HG02763 (cell line): ENCODE data around the gene ABCA12.

Experiments
- ATAC-seq: cut with Tn5 transposase; IDR thresholded peaks from one replicate; pipeline ENCODE4 v1.9.1; 2021; ENCODE audit warnings: mild to moderate bottlenecking, moderate library complexity; ENCODE audit not compliant: unreplicated experiment

ABCA12 gene

DNA sequence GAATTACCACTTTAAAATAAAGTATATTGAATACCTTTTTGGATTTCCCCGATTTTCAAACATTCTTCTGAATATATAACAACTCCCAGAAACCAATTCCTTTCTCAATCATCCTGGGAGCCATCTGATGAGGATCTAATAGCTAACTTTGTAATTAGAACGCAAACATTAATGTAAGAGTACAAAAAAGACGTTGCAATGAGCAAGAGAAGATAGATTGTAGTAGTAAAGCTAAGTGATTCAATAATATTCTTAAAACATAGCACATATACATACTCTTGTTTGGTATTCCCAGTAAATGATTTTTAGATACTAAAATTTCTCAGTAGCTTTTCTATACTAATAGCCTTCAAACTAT lies 1.1 kb downstream of the ABCA12 start:
- no peak for ATAC-seq

DNA sequence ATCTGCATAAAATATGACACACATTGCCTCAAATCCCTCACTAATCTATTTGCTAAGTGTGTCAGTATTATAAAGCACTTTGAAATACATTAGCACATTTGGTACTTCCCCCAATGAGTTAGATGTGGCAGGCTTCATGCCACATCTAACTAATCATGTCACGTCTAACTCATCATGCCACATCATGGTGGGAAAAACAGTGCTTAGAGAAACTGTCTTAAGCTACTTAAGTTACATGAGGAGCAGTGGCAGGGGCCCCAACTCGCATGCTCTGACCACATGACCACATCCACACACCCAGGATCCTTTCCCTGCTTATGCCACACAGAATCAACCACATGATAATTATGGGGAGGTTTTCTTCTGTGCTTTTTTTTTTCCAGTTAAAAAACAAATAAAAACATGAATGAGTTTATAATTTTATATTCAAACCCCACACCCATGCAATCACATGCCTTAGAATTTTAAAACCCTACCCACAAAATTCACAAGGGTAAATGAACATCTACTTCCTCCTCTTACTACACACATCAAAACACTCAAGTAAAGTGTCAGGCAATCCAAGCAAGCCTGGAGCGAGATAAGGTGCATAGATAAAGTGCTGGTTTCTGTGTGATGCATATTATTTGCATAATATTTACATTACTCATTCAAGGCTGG lies 1.6 kb downstream of the ABCA12 start:
- ATAC-seq, result peak; percentile 51

DNA sequence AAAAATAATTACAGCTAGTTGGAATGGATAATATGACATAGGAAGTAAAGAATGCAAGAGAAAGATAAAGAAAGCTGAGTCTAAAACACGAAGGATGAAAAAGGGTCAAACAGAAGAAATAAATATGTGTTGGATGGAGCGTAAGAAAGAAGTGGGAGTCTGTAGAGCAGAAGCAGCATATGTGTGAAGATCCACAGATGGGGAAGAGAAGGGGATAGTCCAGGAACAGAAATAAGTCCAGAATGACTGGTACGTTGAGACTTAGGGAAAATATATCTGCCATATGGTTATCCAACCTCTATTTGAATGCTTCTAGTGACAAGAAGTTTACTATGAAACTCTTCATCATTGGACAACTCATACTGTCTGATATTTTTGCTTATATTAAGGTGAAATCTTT lies 18.0 kb downstream of the ABCA12 start:
- no peak for ATAC-seq

DNA sequence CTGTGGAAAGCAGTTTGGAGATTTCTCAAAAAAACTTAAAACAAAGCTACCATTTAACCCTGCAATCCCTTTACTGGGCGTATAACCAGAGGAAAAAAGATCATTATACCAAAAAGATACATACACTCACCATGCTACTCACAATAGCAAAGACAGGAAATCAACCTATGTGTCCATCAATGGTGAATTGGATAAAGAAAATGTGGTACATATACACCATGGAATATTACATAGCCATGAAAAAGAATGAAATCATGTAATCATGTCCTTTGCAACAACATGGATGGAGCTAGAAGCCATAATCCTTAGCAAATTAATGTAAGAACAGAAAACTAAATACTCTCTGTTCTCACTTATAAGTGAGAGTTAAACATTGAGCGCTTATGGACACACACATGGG lies 18.6 kb downstream of the ABCA12 start:
- no peak for ATAC-seq

DNA sequence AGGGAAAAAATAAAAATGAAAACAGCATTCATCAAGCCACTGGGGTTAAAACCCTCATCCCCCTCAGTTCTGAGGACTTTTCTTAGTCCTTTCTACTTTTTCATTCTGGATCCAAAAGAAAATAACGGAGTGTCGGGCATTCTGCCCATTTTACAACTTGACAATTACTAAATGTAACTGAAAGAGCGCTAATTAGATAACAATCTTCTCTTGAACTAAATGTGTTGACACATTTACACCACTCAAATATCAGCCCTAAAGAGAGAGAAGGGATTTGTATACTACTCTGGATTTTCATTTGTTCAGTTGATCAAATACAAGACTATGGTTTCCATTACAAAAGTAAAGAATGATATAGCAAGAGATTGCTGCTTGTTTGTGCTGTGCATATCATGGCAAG lies 27.5 kb downstream of the ABCA12 start:
- ATAC-seq, result no peak

DNA sequence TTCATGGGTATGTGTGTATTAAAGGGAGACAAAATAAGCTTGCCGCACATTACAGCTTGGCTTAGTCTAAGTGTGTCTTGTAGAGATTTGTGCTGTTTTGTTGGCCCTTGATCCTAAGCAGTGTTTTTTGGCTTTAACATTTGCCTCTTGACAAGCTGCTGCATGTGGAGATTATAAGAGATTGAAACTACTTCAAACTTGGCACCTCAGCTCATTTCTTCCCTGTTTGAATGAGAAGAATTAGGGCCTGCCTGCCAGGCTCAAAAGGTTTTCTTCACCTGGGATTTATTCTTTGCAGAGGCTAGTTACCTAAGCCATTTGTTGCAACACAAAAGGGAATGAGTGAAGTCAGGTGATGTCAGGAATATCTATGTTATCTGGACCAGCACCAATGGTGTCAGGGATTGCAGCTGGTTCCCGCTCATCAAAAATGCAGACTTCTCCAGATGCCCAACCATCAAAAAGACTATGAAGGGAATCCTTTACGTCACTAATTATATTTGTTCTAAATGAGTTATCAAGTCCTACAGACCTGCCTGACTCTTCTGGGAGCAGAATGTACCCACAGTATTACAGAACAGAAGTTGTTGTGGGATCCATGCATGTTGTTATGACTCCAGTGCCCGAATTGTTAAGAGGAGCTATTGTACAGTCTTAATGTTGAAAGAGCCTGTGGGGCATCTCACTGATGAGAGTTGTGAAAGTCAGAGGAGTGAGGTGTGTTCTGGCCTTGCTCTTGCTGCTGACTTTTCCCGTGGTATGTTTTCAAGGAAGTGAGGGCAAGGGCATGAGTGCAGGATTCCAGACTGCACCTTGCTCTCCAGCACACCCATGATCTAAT lies 31.0 kb downstream of the ABCA12 start:
- ATAC-seq, result no peak

DNA sequence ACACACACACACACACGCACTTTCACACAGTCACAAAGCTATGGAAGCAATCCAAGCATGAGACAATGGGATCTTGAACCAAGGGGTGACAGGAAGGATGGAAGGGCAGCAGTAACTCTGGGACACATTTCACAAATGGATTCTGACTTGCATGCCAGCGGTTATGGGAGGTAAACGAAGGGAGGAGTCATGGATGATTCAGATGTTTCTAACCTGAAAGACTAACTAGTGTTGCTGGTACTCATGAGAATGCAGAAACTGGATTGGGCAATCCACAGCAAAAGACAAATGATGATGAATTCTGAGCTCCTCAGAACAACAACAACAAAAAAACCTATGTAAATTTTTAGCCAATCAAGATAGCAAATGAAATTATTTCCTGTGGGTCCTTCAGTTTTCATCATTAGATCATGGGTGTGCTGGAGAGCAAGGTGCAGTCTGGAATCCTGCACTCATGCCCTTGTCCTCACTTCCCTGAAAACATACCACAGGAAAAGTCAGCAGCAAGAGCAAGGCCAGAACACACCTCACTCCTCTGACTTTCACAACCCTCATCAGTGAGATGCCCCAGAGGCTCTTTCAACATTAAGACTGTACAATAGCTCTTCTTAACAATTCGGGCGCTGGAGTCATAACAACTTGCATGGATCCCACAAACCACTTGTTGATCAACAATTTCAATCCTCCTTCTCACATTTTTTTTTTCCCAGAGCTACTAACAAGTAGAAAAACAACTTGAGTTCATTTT lies 32.6 kb downstream of the ABCA12 start:
- ATAC-seq, result no peak

DNA sequence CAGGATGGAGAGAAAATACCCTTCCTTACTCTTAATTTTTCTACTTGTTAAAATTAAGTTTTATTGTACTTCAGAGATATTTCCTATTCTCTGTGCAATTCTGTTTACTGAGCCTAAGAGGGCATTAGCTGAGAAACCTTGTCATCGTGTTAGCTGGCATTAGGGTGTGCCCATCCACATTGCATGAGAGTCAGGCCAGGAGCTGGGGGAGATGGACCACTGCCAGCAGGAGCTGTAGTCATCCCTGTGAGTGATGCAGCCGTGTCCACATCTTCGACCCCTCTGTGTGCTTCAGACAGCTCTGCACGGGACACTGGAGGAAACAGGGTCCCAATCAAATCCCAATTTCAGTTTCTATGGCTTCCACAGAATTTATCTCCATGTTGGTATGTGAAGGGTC lies 34.2 kb downstream of the ABCA12 start:
- ATAC-seq, result no peak

DNA sequence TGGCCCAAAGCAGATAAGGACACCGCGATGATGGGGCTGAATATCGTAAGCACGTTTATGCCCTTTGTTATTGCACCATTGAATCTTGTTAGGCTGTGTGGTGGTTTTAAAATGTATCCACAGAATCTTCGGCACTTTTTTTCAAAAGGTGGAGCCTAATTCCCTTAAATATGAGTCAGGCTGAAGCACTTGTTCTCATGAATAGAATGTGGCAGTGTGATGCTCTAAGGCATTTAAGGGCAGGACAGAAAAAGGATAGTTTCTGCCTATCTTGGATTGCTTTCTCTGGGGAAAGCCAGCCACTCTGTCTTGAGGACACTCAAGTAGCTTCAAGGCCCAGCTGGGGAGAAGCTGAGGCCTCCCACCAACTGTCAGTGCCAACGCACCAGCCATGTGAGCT lies 39.6 kb downstream of the ABCA12 start:
- ATAC-seq, result no peak

DNA sequence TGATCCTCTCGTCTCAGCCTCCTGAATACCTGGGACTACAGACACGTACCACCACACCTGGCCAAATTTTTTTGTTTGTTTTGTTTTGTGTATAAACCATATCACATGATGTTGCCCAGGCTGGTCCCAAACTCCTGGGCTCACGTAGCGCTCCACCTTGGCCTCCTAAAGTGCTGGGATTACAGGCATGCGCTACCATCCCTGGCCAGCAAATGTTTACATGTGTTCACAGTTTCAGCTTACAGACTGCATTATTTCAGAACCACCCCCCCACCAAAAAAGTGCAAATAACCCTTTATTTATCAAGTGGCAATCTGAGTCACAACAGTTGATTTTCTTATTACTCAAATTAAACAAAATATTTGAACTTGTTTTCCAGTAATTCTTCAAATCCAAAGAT lies 54.3 kb downstream of the ABCA12 start:
- ATAC-seq, result no peak

DNA sequence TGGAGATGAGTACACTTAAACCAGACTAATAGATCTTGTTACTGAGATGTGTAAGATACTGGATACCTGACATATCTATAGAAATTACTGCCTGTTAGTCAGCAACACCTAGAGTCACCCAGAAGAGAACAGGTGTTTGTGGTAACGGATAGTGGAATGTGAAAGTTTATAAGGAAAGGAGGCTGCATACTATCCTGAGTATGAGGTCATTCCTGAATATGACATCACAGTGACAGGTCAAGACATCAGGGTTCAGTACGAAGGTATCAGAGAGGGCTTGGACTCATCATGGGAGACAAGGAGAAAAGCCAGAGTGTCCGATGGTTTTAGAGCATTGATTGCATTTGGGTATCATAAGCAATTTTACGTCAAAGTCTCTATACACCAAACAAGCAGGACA lies 55.3 kb downstream of the ABCA12 start:
- no peak for ATAC-seq

DNA sequence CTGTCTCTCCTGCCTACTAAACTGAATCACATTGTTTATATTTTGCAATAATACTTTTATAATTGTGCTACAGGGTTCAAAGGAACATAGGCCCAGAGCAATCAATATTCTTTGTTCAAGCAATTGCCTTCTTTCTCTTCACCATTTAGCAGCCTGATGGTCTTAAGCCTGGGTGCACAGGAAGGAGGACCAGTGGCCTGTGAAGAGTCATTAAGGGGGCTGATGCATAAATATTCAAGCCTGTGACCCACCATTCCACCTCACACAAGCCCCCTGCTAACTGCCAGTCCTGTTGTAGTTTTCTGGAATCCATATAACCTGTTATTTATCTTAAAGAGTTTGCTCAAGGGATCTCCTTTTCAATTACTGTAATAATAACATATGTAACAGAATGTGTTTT lies 56.0 kb downstream of the ABCA12 start:
- ATAC-seq, result no peak

DNA sequence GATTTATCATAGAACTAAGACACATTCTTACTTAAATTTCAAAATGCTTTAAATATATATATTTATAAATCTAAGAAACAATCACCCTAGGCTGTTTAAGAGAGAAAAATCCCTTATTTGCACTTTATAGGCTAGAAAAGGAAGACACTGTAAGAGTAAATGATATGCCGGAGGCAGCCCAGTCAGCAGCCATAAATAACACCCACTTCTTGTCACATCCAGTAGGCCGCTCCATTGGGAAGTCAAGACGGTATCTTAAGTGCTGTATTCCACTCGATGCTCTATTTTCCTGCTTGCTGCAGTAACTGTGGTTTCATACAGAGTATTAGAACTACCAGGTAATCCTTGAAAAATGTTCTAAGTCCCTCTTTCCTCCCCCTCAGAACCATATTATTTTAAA lies 57.9 kb downstream of the ABCA12 start:
- ATAC-seq, result no peak

DNA sequence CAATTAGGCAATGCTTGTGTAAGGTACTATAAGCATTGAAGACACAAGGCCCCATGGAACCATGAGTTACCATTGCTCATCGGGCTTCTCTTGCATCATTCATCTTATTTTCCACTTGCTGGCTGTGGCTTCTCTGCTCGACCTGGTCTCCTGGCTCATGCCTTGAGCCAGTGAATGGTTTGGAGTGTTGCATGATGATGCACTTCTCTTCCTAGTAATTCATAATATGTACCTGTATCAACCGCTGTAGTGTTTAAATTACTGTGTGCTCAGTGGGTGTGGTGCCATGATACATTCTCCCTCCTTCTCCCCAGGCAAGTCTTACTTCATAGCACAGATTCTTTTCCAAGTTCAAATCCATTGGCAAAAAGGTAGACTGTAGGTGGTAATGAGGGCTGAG lies 66.8 kb downstream of the ABCA12 start:
- no peak for ATAC-seq

DNA sequence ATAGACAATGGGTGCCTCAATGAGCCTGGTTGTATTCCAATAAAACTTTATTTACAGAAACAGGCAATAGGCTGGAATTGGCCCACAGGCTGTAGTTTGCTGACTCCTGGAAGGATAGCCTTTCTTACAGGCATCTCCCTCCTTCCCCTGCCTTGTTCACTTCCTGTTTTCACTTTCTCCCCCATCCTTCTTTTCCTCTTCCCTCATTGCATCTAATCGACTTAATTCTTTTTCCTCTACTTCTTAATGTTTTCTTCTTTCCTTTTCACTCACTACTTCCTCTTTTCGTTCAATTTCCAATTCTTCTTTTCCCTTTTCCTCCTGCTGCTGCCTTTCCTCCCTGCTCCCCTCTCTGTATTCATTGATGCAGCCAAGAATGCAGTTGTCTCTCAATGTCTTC lies 70.0 kb downstream of the ABCA12 start:
- no peak for ATAC-seq

DNA sequence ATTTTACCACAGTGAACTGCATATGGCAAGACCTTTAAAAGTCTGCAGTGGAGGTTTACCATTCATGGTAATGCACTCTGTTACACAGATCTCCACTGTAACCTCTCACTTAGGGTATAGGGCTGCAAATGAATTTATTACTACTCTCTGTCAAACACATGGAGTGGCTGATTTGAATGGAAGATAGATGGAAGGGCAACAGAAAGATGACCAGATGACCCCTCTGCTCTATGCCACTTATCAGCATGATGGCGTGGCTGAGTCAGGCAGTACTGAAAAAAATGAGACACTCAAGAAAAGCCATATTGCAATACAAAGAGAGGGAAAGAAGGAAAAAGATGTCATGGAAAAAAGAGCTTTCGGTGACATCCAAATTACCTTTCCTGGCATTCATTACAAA lies 72.3 kb downstream of the ABCA12 start:
- no peak for ATAC-seq

DNA sequence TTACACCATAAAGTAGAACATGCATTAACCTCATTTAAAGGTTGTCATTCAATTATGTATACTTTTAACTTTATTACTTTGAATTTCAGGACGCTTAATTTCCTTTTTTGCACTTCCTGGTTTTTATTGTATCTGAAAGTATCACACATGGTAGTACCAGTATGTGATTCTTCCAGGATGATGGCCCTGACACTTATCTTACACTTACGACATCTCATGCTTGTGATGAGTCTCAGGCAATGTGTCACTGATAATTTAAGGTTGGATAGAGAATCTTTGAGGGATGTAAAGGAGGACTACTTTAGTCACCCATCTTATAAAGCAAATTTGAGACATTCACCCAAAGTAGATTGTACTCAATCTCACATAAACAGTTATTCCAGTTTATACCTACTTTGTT lies 74.9 kb downstream of the ABCA12 start:
- ATAC-seq, result no peak

DNA sequence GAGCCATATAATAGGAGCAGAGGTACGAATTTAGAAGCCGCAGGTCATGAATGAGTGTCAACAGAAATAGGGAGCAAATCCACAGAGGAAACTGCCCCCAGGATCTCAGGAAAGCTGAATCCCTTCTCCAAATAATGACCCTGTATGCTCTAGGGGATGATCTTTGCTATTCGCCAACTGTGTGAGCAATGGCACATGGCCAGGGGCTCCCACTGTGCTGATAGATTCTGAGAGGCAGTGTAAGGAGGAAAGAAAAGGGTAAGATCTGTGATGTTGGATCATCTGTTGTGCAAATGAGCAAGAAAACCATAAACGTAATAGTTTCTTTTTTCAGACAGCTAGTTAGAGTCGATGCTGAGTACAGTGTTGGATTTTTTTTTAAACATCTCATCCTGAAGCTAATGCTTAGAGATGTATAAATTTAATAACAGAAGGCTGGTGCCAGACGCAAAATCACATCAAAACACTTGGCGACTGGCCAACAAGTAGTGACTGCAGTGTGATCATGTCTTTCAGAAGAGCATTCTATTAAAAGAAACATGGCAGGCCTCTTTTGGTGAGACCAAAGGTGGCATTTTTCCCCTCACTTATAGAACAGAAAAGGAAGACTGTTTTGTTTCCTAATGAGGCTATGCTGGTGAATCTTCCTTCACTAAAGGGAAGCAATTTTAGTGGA lies 77.4 kb downstream of the ABCA12 start:
- ATAC-seq, result no peak

DNA sequence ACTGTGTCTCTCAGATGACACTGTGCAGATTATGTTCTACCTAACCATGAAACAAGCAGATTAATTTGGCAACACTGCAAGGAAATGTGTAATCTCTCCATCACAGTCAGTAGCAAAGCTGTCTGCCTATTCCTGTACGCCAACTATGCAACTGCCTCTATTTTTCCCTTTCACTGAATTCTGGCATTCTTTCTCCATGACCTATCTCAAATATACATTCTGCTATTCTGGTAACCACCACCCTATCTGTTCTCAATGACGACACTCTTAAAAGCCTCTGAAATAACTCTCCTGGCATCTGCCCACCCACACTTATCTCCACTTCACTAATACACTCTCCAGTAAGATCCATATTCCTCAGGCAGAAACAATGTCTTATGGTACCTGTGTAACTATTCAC lies 78.7 kb downstream of the ABCA12 start:
- ATAC-seq, result no peak

DNA sequence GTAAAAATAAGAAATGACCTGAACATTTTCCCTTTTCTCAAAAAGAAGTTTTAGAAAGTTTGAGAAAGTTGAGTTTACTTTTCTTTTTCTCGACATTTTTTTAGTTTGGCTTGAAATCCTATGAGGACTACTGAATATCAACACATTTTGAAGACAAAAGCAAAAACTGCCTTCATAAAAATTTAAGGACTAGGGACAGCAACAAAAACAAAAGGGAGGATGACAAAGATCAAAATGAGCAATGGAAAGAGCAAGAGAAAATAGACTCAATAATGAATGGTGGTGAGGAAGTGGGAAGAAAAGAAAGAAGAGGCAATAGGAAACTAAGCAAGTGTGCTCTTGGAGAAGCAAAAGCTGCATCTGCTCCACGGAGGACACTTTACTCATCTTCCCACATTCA lies 82.5 kb downstream of the ABCA12 start:
- ATAC-seq, result no peak

DNA sequence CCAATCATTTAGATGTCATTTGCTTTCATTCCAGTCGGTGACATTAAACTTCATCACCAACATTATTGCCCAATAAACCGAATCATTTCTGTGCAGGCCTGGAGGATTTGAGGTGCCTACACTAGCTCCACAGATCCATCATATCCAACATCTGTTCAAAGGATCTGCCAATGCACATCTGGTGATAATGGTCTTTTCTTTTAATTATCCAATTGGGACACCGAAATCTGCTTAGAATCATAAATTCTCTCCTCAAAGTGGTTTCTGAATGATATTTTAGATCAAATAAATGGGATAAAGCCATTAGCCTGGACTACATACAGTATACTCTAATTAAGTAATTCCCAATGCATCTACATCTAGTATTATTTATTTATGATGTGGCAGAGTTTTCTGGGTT lies 85.6 kb downstream of the ABCA12 start:
- no peak for ATAC-seq

DNA sequence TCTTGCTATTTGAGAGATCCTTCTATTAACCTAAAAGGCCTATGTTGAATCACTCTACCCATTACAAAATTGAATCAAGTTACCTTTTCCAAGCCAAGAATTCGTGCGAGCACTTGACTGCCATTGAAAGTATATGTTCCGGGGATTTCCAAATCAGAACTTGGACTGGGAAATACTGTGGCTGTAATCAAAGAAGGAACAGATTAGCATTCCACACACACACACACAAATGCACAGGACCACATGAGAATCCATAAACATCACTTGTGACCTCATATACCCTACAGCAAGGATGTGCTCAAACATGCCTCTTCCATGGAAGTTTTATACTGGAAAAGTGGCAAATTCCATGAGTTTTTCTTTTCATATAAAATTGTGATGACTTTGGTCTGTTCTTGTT lies 86.0 kb downstream of the ABCA12 start:
- no peak for ATAC-seq
